Trophoblast cell (in vitro differentiated cells and primary cell): Measurements from ENCODE around the gene TRPV6.

Experiments used
- DNase-seq, 2 donors: peaks; one replicate each; pipeline ENCODE4 v3.0.0-alpha.2; 2016
- H2AFZ ChIP-seq: 2 replicates; pipeline ENCODE4 v1.6.1; 2013; ENCODE audit warnings: low read length, moderate library complexity, mild to moderate bottlenecking; ENCODE audit not compliant: insufficient read depth, poor library complexity
- H2AK5ac ChIP-seq: 2 replicates; pipeline ENCODE4 v1.6.1; 2013; ENCODE audit warnings: mild to moderate bottlenecking, low read length
- H2BK120ac ChIP-seq: 2 replicates; pipeline ENCODE4 v1.6.1; 2013; ENCODE audit warnings: low read length, mild to moderate bottlenecking, moderate library complexity; ENCODE audit not compliant: insufficient read depth, poor library complexity
- H2BK12ac ChIP-seq: 2 replicates; pipeline ENCODE4 v1.6.1; 2013; ENCODE audit warnings: mild to moderate bottlenecking, low read length, moderate library complexity
- H2BK5ac ChIP-seq: 2 replicates; pipeline ENCODE4 v1.6.1; 2013; ENCODE audit warnings: low read length, low read depth, moderate library complexity, mild to moderate bottlenecking; ENCODE audit not compliant: poor library complexity
- H3K14ac ChIP-seq: 2 replicates; pipeline ENCODE4 v1.6.1; 2013; ENCODE audit warnings: mild to moderate bottlenecking, low read length
- H3K18ac ChIP-seq: 2 replicates; pipeline ENCODE4 v1.6.1; 2013; ENCODE audit warnings: mild to moderate bottlenecking, low read length
- H3K23ac ChIP-seq: 2 replicates; pipeline ENCODE4 v1.6.1; 2013; ENCODE audit warnings: low read length
- H3K27ac ChIP-seq: 2 replicates; pipeline ENCODE4 v1.5.1; 2013; ENCODE audit warnings: low read depth, mild to moderate bottlenecking, inconsistent platforms, low read length, moderate library complexity
- H3K27me3 ChIP-seq: 2 replicates; pipeline ENCODE4 v1.6.1; 2013; ENCODE audit warnings: inconsistent platforms, mild to moderate bottlenecking, low read length, moderate library complexity; ENCODE audit not compliant: insufficient read depth
- H3K36me3 ChIP-seq, 2 experiments: 1 replicate in 1 of 2; 2 replicates in 1 of 2; pipeline ENCODE4 v1.6.1; 2013; ENCODE audit warnings: low read length in 2 of 2, mild to moderate bottlenecking in 2 of 2, moderate library complexity in 1 of 2; ENCODE audit not compliant: insufficient read depth in 2 of 2, control insufficient read depth in 1 of 2
- H3K4ac ChIP-seq: 2 replicates; pipeline ENCODE4 v1.6.1; 2013; ENCODE audit warnings: low read depth, mild to moderate bottlenecking, low read length, moderate library complexity
- H3K4me1 ChIP-seq, 2 experiments: 1 replicate in 1 of 2; 2 replicates in 1 of 2; pipeline ENCODE4 v1.6.1; 2013; ENCODE audit warnings: low read length in 2 of 2, mild to moderate bottlenecking in 2 of 2, moderate library complexity in 1 of 2; ENCODE audit not compliant: insufficient read depth in 2 of 2, control insufficient read depth in 1 of 2
- H3K4me2 ChIP-seq: 2 replicates; pipeline ENCODE4 v1.6.1; 2013; ENCODE audit warnings: inconsistent platforms, mild to moderate bottlenecking, low read length, moderate library complexity
- H3K4me3 ChIP-seq: 2 replicates; pipeline ENCODE4 v1.5.1; 2013; ENCODE audit warnings: mild to moderate bottlenecking, low read depth, low read length, inconsistent platforms
- H3K79me1 ChIP-seq: one replicate; pipeline ENCODE4 v1.6.1; 2013; ENCODE audit warnings: low read length
- H3K79me2 ChIP-seq: 2 replicates; pipeline ENCODE4 v1.6.1; 2013; ENCODE audit warnings: low read length, mild to moderate bottlenecking; ENCODE audit not compliant: control insufficient read depth, insufficient read depth, poor library complexity
- H3K9ac ChIP-seq: 2 replicates; pipeline ENCODE4 v1.6.1; 2013; ENCODE audit warnings: mild to moderate bottlenecking, low read length
- H3K9me3 ChIP-seq: 2 replicates; pipeline ENCODE4 v1.6.1; 2013; ENCODE audit warnings: low read depth, mild to moderate bottlenecking, control low read depth, inconsistent platforms, low read length; ENCODE audit not compliant: insufficient read depth
- H4K12ac ChIP-seq: 2 replicates; pipeline ENCODE4 v1.6.1; 2013; ENCODE audit warnings: low read depth, mild to moderate bottlenecking, low read length, moderate library complexity
- H4K8ac ChIP-seq: 2 replicates; pipeline ENCODE4 v1.6.1; 2013; ENCODE audit warnings: low read depth, mild to moderate bottlenecking, low read length, moderate library complexity
- H4K91ac ChIP-seq: one replicate; pipeline ENCODE4 v1.6.1; 2013; ENCODE audit warnings: low read depth, mild to moderate bottlenecking, low read length, moderate library complexity
- WGBS: extraction: QIAGEN DNeasy Blood & Tissue Kit; methylation state at CpG from one replicate; pipeline ENCODE4 v1.1.7; 2013; ENCODE audit warnings: missing lambda C conversion rate; ENCODE audit not compliant: insufficient read length, insufficient coverage; ENCODE audit errors: extremely low coverage; 5-methylcytosine and 5-hydroxymethylcytosine counted together

Gene TRPV6

GRCh38 chr7:142908921-142909890 lies 23.7 kb upstream of the TRPV6 start:
- Histone ChIP-seq H2BK120ac (no peak overlapping the region), H3K4me3 (no peak overlapping the region), H3K23ac (no peak overlapping the region), H4K8ac (no peak overlapping the region), H3K79me2 (no peaks in the 10 kb centered on the region), H3K27ac (no peak overlapping the region), H3K14ac (no peak overlapping the region), H3K9ac (no peak overlapping the region), H3K4ac (no peak overlapping the region), H2BK12ac (no peak overlapping the region), H4K12ac (no peak overlapping the region), H4K91ac (no peak overlapping the region), H3K9me3 (peaks cover 5% of the 10 kb centered on the region), H2AFZ (no peak overlapping the region), H2AK5ac (no peak overlapping the region), H3K4me1 (peaks cover 2 to 9% of the 10 kb centered on the region in 2 experiments), H3K27me3 (no peaks in the 10 kb centered on the region), H3K4me2 (no peak overlapping the region), H3K36me3 (no peaks in the 10 kb centered on the region), H3K18ac (no peak overlapping the region), H2BK5ac (no peak overlapping the region), H3K79me1 (no peaks in the 10 kb centered on the region)
- no CpG with 5 or more reads among the region's 21 CpGs for WGBS
- peak in 1 of 2 donors; percentile 59 for DNase-seq

GRCh38 chr7:142908290-142908689 lies 22.7 kb upstream of the TRPV6 start:
- Histone ChIP-seq H4K12ac (no peak overlapping the region), H4K91ac (no peak overlapping the region), H3K9ac (no peak overlapping the region), H3K4ac (no peak overlapping the region), H2BK120ac (no peak overlapping the region), H3K18ac (no peak overlapping the region), H2AK5ac (no peak overlapping the region), H3K79me1 (no peaks in the 10 kb centered on the region), H3K14ac (no peak overlapping the region), H3K36me3 (no peaks in the 10 kb centered on the region), H2AFZ (no peak overlapping the region), H3K4me1 (peaks cover 0 to 3% of the 10 kb centered on the region in 2 experiments), H3K27ac (no peak overlapping the region), H3K4me3 (no peak overlapping the region), H3K4me2 (no peak overlapping the region), H4K8ac (no peak overlapping the region), H3K23ac (no peak overlapping the region), H3K79me2 (no peaks in the 10 kb centered on the region), H3K9me3 (peaks cover 5% of the 10 kb centered on the region), H2BK12ac (no peak overlapping the region), H2BK5ac (no peak overlapping the region), H3K27me3 (no peaks in the 10 kb centered on the region)
- no CpG with 5 or more reads among the region's 11 CpGs for WGBS
- DNase-seq = no peak

GRCh38 chr7:142906643-142907042 lies 21.1 kb upstream of the TRPV6 start:
- Histone ChIP-seq H3K23ac (no peak overlapping the region), H3K27ac (no peak overlapping the region), H2BK12ac (no peak overlapping the region), H2BK120ac (no peak overlapping the region), H4K12ac (no peak overlapping the region), H3K4me1 (peaks cover under 1 to 1% of the 10 kb centered on the region in 2 experiments), H4K91ac (no peak overlapping the region), H3K9ac (no peak overlapping the region), H4K8ac (no peak overlapping the region), H3K4ac (no peak overlapping the region), H2AK5ac (no peak overlapping the region), H3K79me2 (no peaks in the 10 kb centered on the region), H3K4me3 (no peak overlapping the region), H2AFZ (no peak overlapping the region), H3K14ac (no peak overlapping the region), H3K4me2 (no peak overlapping the region), H3K27me3 (no peaks in the 10 kb centered on the region), H3K79me1 (no peaks in the 10 kb centered on the region), H3K18ac (no peak overlapping the region), H2BK5ac (no peak overlapping the region), H3K36me3 (no peaks in the 10 kb centered on the region), H3K9me3 (peaks cover 5% of the 10 kb centered on the region)
- no CpG with 5 or more reads among the region's 2 CpGs for WGBS
- DNase-seq = no peak

DNA sequence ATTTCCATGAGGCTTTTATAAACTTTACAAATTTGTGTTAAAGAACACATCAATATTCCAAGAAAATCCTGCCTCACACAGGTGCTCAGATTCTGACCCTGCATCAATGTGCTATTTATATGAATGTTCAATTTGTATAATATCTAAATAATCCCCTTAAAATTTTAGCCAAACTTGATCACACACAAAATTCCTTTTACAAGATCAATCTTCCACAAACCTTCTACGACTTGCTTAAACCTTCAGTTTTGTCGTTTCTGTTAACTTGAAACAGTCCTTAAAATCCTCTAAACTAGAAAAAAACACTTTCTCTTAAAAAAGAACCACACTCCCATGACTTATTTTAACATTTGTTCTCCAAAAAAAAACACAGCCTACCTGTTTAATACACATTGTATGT lies 20.2 kb upstream of the TRPV6 start:
- no peak overlapping the region for H3K4me3 ChIP-seq
- no CpG with 5 or more reads among the region's 2 CpGs for WGBS
- H4K12ac ChIP-seq = no peak overlapping the region
- H2BK120ac ChIP-seq = no peak overlapping the region
- H3K79me2 ChIP-seq = no peaks in the 10 kb centered on the region
- no peak overlapping the region for H3K14ac ChIP-seq
- peaks cover 5% of the 10 kb centered on the region for H3K9me3 ChIP-seq
- H3K4me1 ChIP-seq = peaks cover 4 to 5% of the 10 kb centered on the region in 2 experiments
- H2BK5ac ChIP-seq = no peak overlapping the region
- no peak overlapping the region for H2BK12ac ChIP-seq
- DNase-seq = no peak
- H3K23ac ChIP-seq = no peak overlapping the region
- no peak overlapping the region for H2AK5ac ChIP-seq
- H3K79me1 ChIP-seq = no peaks in the 10 kb centered on the region
- H4K8ac ChIP-seq = no peak overlapping the region
- H2AFZ ChIP-seq = no peak overlapping the region
- H3K9ac ChIP-seq = no peak overlapping the region
- H3K27ac ChIP-seq = no peak overlapping the region
- H4K91ac ChIP-seq = no peak overlapping the region
- no peak overlapping the region for H3K4ac ChIP-seq
- H3K4me2 ChIP-seq = no peak overlapping the region
- no peak overlapping the region for H3K18ac ChIP-seq
- H3K27me3 ChIP-seq = no peaks in the 10 kb centered on the region
- H3K36me3 ChIP-seq = no peaks in the 10 kb centered on the region
